Osteocyte (in vitro differentiated cells): Measurements from ENCODE around the gene VASP. TPM values are rescaled to one million over a fixed set of nuclear protein-coding genes. Genes with fewer than 3 reads are reported as not detected.

ENCODE experiments used
- DNase-seq: peaks from one replicate; pipeline ENCODE4 v3.0.0; 2021; ENCODE audit warnings: mixed read lengths; ENCODE audit not compliant: unreplicated experiment; ENCODE audit errors: extremely low spot score
- H3K27ac Mint-ChIP-seq: one replicate; pipeline ENCODE4 v1.8.0; 2021; ENCODE audit warnings: mild to moderate bottlenecking, mixed read lengths; ENCODE audit not compliant: unreplicated experiment
- H3K27me3 Mint-ChIP-seq: one replicate; pipeline ENCODE4 v1.8.0; 2021; ENCODE audit warnings: mixed read lengths; ENCODE audit not compliant: unreplicated experiment
- H3K36me3 Mint-ChIP-seq: one replicate; pipeline ENCODE4 v1.8.0; 2021; ENCODE audit warnings: mixed read lengths; ENCODE audit not compliant: unreplicated experiment
- H3K4me1 Mint-ChIP-seq: one replicate; pipeline ENCODE4 v1.8.0; 2021; ENCODE audit warnings: mixed read lengths; ENCODE audit not compliant: unreplicated experiment
- H3K4me3 Mint-ChIP-seq: one replicate; pipeline ENCODE4 v1.8.0; 2021; ENCODE audit warnings: mild to moderate bottlenecking, moderate library complexity, mixed read lengths; ENCODE audit not compliant: unreplicated experiment
- H3K9me3 Mint-ChIP-seq: one replicate; pipeline ENCODE4 v1.8.0; 2021; ENCODE audit warnings: mixed read lengths; ENCODE audit not compliant: unreplicated experiment
- CTCF ChIP-seq: fragments of 200-600 bp; sonication (generic); IDR thresholded peaks from 2 replicates; pipeline ENCODE4 v1.5.0; 2021; ENCODE audit warnings: antibody characterized with exemption, mild to moderate bottlenecking, moderate library complexity
- total RNA-seq: library from RNA; stranded (reverse); gene quantifications from 2 replicates; pipeline ENCODE4 v1.2.1, GENCODE V29; 2021

The VASP gene
- total RNA-seq, 1 donor from 2014 or later: 61.9 TPM

GRCh38 chr19:45502111-45502510, 5.2 kb upstream of the VASP start:
- Mint-ChIP-seq H3K27ac (no peak overlapping the region), H3K9me3 (no peaks in the 10 kb centered on the region), H3K4me3 (no peak overlapping the region), H3K4me1 (peaks cover 22% of the 10 kb centered on the region), H3K27me3 (peaks cover 23% of the 10 kb centered on the region), H3K36me3 (no peaks in the 10 kb centered on the region)
- no peak for DNase-seq
- TF ChIP-seq CTCF: no peak

GRCh38 chr19:45503909-45504308, 3.4 kb upstream of the VASP start:
- Mint-ChIP-seq H3K27me3 (peaks cover 13% of the 10 kb centered on the region), H3K9me3 (no peaks in the 10 kb centered on the region), H3K27ac (no peak overlapping the region), H3K4me3 (no peak overlapping the region), H3K36me3 (no peaks in the 10 kb centered on the region), H3K4me1 (peaks cover 15% of the 10 kb centered on the region)
- TF ChIP-seq CTCF: no peak
- no peak for DNase-seq

GRCh38 chr19:45505151-45505995, 1.9 kb upstream of the VASP start:
- Mint-ChIP-seq H3K27me3 (peaks cover 4% of the 10 kb centered on the region), H3K27ac (peak overlapping the region; percentile 83), H3K9me3 (no peaks in the 10 kb centered on the region), H3K4me3 (peak overlapping the region; percentile 51), H3K4me1 (peaks cover 21% of the 10 kb centered on the region), H3K36me3 (no peaks in the 10 kb centered on the region)
- DNase-seq: no peak
- no peak for TF ChIP-seq CTCF

- H3K4me3 Mint-ChIP-seq: peak overlapping the region; percentile 88
- TF ChIP-seq CTCF: no peak
These were observed 1.4 kb upstream of the VASP start for GRCh38 chr19:45505996-45506245.

GRCh38 chr19:45506246-45506988, 862 bp upstream of the VASP start:
- H3K36me3 Mint-ChIP-seq: no peaks in the 10 kb centered on the region
- peak; percentile 59 for TF ChIP-seq CTCF
- peaks cover under 1% of the 10 kb centered on the region for H3K27me3 Mint-ChIP-seq
- H3K4me3 Mint-ChIP-seq: peak overlapping the region; percentile 88
- H3K9me3 Mint-ChIP-seq: no peaks in the 10 kb centered on the region
- DNase-seq: peak; percentile 96
- H3K4me1 Mint-ChIP-seq: peaks cover 26% of the 10 kb centered on the region
- H3K27ac Mint-ChIP-seq: peak overlapping the region; percentile 90

More at GRCh38 chr19:45505996-45506245, 1.4 kb upstream of the VASP start:
- DNase-seq: no peak
- no peaks in the 10 kb centered on the region for H3K36me3 Mint-ChIP-seq
- peaks cover 23% of the 10 kb centered on the region for H3K4me1 Mint-ChIP-seq
- no peaks in the 10 kb centered on the region for H3K9me3 Mint-ChIP-seq
- H3K27ac Mint-ChIP-seq: peak overlapping the region; percentile 83
- peaks cover 4% of the 10 kb centered on the region for H3K27me3 Mint-ChIP-seq
